ENCODE results near the gene USP48. TPM values are rescaled to one million over a fixed set of nuclear protein-coding genes. Genes with fewer than 3 reads are reported as not detected.

The USP48 gene
- total and polyA plus RNA-seq, 2 of the 13 experiments (the other 11 are each of a cell fraction or from before 2014, with no cell fraction given): 30.4 to 30.7 TPM

- no peak for TF ChIP-seq ZBTB49 (CRISPR knock-in tag; IDR thresholded peaks at IDR 0.05; ENCODE audit: borderline replicate concordance)
- no peak for TF ChIP-seq ZNF672 (CRISPR knock-in tag; IDR thresholded peaks at IDR 0.05)
- TF ChIP-seq ZNF768 (CRISPR knock-in tag; IDR thresholded peaks at IDR 0.05): peak; percentile 14; the same call in 1 of the 2 replicates
- no peak for TF ChIP-seq ZSCAN22 (CRISPR knock-in tag; IDR thresholded peaks at IDR 0.05)
- 0 out of 2 replicates have a peak, but pooled peaks have one; percentile 34 for TF ChIP-seq IRF2 (CRISPR knock-in tag; IDR thresholded peaks at IDR 0.05)
- no peak for TF ChIP-seq ZNF709 (CRISPR knock-in tag; IDR thresholded peaks at IDR 0.05)
- no peak for TF ChIP-seq ZNF547 (CRISPR knock-in tag; IDR thresholded peaks at IDR 0.05)
- no peak for TF ChIP-seq HMGA1 (CRISPR knock-in tag; conservative IDR thresholded peaks at IDR 0.05)
- no peak for TF ChIP-seq KMT2B (CRISPR knock-in tag; IDR thresholded peaks at IDR 0.05)
- TF ChIP-seq AKAP8 (CRISPR knock-in tag; IDR thresholded peaks at IDR 0.05): no peak
- no peak for TF ChIP-seq HNRNPLL (IDR thresholded peaks at IDR 0.05; ENCODE audit: low read depth, low read length, poor library complexity, severe bottlenecking)
- TF ChIP-seq HIC2 (CRISPR knock-in tag; IDR thresholded peaks at IDR 0.05; ENCODE audit: low read depth): no peak; the same call in 1 of the 2 replicates
- TF ChIP-seq THAP9 (CRISPR knock-in tag; IDR thresholded peaks at IDR 0.05; ENCODE audit: borderline replicate concordance): no peak
- TF ChIP-seq HDAC1 (CRISPR knock-in tag; IDR thresholded peaks at IDR 0.05): peak; percentile 51; the same call in 1 of the 2 replicates
- no peak for TF ChIP-seq YEATS2 (CRISPR knock-in tag; IDR thresholded peaks at IDR 0.05; ENCODE audit: borderline replicate concordance)
- no peak for TF ChIP-seq BATF2 (CRISPR knock-in tag; IDR thresholded peaks at IDR 0.05)
- peak; percentile 94 for TF ChIP-seq MXD4 (CRISPR knock-in tag; IDR thresholded peaks at IDR 0.05)
- 0 out of 2 replicates have a peak, but pooled peaks have one; percentile 21 for TF ChIP-seq GABPB1 (CRISPR knock-in tag; IDR thresholded peaks at IDR 0.05)
- TF ChIP-seq HOMEZ (CRISPR knock-in tag; IDR thresholded peaks at IDR 0.05; ENCODE audit: low read depth): no peak
These were observed 116.2 kb downstream of the USP48 start (continued) for GRCh38 chr1:21666576-21667320.
